SHP77 (cell line): ENCODE measurements around the gene RFC4.
A peak's percentile ranks its signal among the peaks of the same experiment; 100 is the strongest.
"Not testable (repeated sequence)": the region's sequence is repeated elsewhere in the genome, so short reads cannot be mapped to it uniquely, and the experiment has no call there.

ENCODE experiments used
- DNase-seq, 2 experiments: peaks; one replicate each; lab custom pipeline; 2025; lab: John Stamatoyannopoulos, UW

RFC4 gene, protein sequence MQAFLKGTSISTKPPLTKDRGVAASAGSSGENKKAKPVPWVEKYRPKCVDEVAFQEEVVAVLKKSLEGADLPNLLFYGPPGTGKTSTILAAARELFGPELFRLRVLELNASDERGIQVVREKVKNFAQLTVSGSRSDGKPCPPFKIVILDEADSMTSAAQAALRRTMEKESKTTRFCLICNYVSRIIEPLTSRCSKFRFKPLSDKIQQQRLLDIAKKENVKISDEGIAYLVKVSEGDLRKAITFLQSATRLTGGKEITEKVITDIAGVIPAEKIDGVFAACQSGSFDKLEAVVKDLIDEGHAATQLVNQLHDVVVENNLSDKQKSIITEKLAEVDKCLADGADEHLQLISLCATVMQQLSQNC

DNA sequence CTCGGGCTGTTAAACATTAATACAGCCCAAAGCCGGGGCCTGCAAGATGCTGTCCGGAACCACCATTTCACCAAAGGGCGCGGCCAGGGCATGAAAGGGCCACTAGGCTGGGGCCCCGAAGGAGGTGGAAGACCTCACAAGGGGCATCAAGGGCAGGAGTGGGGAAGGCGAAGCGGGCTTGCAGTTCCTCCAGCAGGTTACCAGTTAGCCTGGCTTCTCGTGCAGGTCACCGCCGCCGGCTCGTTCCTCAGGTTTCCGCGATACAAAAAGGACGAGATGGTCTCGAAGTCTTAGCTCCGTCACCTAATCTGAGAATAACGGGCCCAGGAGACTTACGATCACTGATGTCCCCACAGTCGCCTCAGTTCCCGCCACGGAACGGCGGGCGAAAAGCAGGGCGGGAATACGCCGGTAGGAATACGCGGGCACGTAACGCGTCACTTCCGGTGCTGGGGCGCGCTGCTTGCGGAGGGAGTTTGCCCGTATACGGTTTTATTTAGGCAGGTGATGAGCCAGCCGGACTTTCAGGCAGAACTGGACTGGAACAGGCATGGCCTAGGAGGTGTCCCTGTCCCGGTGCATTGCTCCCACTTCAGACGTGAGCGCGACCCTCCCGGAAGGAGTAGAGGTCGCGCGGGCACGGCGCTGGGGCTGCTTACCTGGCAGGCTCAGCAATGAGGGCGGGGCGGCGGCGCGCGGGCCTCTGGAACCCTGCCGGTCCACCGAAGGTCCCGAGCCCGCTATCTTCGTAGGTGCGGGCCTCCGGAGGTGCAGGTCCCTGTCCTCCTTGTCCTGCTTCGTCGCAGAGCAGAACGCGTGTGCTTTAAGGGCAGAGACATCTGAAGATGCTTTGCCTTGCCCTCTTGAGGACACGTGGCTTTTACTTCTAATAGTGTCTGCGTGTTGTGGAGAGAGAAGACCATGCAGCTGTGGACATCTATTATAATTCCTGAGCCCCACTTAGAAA lies at the start of gene RFC4:
Gene RFC4 (minus strand): TSS at position 394 of the 967 bp plus-strand sequence. CDS start 1,769 bp downstream, outside the sequence.
- peak; percentile 54 to 82 for DNase-seq

DNA sequence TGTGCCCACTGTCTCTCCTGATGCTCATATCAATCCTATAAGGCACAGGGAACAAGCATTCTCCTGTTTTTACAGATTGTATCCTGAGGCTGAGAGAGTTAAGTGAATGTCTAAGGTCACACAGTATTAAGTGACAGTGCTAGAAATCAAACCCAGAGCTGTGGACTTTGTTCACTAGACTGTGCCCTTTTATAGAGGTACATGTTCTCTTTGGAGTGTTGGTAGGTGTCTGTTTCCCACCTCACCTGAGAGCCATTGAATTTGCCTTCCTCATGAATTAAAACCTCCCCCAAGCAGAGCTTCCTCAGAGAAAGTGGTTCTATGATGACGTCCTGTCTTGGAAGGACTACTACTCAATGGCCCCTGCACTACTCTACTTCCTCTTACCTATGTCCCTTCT lies 48.7 kb upstream of the RFC4 start:
- no peak for DNase-seq

DNA sequence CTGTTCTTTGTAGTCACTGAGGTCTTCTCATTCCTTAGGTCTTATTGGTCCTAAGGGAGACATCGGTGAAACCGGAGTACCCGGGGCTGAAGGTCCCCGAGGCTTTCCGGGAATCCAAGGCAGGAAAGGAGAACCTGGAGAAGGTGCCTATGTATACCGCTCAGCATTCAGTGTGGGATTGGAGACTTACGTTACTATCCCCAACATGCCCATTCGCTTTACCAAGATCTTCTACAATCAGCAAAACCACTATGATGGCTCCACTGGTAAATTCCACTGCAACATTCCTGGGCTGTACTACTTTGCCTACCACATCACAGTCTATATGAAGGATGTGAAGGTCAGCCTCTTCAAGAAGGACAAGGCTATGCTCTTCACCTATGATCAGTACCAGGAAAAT lies 47.9 kb upstream of the RFC4 start:
- DNase-seq = no peak

DNA sequence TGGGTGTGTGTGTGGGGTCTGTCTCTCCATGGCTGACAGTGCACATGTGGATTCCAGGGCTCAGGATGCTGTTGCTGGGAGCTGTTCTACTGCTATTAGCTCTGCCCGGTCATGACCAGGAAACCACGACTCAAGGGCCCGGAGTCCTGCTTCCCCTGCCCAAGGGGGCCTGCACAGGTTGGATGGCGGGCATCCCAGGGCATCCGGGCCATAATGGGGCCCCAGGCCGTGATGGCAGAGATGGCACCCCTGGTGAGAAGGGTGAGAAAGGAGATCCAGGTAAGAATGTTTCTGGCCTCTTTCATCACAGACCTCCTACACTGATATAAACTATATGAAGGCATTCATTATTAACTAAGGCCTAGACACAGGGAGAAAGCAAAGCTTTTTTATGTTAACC lies 46.7 kb upstream of the RFC4 start:
- no peak for DNase-seq

DNA sequence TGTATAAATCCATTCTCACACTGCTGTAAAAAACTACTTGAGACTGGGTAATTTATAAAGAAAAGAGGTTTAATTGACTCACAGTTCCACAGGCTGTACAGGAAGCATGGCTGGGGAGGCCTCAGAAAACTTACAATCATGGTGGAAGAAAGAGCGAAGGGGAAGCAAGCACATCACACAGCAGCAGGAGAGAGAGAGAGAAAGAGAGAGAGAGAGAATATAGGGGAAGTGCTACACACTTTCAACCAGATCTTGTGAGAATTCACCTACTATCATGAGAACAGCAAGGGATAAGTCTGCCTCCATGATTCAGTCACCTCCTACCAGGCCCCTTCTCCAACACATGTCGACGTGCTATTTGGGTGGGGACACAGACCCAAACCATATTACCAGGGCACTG lies 45.6 kb upstream of the RFC4 start:
- DNase-seq = not testable (repeated sequence)

DNA sequence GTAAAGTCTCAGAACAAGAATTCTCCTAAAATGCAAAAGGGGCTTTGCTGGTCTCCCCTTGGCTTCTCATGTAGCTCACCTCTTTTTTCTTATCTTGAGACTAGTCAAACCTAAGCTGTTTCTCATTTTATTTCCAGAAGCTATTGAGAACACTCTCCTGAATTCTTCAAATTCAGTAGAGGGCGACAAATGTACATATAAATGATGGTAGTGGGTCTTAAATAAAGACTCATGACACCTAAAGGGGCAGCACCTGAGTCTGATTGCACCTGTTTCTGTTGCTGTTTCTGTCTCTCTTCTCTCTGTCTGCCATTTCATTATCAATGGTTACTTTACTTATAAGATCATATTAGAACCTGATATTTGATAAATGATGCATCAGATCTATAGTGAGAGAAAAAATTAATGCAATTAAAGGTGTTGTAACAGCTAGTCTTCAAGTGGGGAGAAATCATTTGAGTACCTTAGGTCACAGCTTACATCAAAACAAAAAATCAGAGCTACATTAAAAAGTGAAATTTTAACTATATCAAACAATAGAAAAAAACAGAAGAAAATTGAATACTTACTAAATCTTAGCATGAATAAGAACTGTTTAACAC lies 43.2 kb upstream of the RFC4 start:
- peak in 1 of 2 experiments; percentile 27 for DNase-seq

DNA sequence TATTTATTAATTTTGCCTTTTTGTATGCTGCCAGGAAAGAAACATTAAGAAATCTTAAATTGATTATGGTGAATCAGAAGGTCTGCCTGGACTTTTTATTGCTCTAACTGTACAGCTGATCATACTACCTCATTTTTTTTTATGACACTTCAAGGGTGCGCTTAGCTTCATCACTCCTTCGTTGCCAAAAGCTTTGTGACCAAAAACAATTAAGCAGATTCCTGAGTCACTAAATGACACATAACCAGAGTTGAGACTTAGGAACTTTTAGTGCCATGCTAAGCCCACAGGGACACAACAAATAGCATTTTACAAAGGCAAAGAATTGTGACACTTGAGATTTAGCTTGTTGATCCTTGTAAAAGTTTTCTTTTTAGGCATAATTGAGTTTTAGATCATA lies 41.2 kb upstream of the RFC4 start:
- no peak for DNase-seq

DNA sequence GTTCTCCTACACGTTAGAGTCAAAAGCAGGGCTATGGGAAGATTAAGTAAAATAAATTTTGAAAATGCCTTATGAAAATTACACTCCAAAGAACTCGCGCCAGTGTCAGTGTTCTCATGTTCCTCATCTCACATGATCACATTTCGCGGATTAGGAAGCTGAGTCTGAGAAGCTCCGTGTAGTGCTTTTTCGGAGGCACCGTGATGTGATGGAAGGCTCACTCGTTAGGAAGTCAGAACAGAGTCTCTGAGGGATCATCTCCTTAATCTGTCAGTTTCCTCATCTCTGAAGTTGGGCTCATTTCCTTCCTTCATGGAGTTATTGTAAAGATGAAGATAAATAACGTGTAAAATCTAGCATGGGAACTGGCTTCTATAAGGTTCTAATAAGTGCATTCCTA lies 39.5 kb upstream of the RFC4 start:
- no peak for DNase-seq

DNA sequence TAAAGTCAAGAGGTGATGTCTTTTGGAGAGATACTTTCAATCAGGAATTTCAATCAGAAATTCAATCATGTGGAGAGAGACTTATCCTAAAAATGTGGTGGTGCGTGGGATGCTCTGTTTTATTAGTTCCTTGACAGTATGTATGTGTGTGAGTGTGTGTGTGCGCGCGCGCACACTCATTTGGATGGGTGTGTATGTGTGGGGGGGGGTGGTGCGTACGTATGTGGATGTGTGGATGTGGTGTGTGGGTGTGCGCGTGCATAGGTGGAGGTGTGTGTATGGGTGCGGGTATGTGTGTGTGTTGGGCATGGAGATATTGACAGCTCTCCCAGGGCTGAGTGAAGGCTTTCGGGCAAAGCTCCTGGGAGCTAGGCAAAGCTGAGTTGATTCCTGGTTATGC lies 38.6 kb upstream of the RFC4 start:
- no peak for DNase-seq

DNA sequence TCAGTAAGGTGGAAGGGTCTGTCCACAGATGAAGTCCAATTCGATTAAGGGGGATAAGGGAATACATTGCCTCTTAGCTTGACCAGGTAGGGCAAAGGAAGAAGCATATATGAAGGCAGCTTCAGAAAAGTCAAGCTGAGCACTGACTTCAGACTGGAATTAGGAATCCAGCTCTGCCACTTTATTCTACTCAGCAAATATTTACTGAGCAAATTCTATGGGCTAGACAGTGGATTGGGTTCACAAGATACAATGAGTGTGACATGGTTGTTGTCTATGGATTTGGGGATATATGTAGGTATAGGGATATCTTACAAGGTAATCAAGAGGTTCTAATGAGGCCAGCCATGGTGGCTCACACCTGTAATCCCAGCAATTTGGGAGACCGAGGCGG lies 36.8 kb upstream of the RFC4 start:
- DNase-seq = no peak

DNA sequence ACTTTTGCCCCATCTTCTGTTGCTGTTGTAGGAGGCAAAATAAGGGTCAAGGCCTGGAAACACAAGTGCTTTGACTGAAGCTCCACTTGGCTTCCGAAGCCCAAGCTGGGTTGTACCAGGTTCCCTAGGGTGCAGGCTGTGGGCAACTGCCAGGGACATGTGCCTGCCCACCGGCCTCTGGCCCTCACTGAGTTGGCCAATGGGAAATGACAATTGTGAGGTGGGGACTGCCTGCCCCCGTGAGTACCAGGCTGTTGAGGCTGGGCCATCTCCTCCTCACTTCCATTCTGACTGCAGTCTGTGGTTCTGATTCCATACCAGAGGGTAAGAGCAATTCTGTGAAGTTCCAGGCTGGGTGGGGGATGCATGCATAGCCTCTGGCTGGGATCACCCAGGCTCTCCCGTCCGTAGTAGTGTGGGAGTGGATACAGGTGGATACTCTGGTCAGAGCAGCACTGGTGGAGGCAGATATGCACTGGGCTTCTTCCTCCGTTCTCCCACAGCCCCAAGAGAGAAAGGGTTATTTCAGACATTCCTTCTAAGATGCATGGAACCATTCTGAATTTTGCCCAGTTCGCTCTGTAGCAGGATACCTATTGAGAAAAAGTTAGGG lies 36.2 kb upstream of the RFC4 start, which contains the start of gene ADIPOQ:
Gene ADIPOQ (plus strand): TSS at position 285 of the 613 bp plus-strand sequence. CDS start 10,349 bp downstream, outside the sequence.
- DNase-seq = no peak

DNA sequence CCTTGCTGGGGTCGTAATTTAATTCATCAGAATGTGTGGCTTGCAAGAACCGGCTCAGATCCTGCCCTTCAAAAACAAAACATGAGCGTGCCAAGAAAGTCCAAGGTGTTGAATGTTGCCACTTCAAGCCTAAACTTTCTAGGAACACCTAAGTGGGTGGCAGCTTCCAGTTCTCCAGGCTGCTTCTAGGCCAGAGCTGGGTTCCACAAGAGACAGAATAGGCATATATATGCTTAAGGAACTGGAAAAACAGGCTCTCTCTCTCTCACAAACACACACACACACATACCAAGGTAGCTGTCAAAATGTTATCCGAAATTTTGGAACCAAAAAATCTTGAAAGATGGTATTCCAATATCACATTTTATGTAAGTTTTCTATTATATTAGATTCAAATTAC lies 35.3 kb upstream of the RFC4 start:
- DNase-seq = no peak

DNA sequence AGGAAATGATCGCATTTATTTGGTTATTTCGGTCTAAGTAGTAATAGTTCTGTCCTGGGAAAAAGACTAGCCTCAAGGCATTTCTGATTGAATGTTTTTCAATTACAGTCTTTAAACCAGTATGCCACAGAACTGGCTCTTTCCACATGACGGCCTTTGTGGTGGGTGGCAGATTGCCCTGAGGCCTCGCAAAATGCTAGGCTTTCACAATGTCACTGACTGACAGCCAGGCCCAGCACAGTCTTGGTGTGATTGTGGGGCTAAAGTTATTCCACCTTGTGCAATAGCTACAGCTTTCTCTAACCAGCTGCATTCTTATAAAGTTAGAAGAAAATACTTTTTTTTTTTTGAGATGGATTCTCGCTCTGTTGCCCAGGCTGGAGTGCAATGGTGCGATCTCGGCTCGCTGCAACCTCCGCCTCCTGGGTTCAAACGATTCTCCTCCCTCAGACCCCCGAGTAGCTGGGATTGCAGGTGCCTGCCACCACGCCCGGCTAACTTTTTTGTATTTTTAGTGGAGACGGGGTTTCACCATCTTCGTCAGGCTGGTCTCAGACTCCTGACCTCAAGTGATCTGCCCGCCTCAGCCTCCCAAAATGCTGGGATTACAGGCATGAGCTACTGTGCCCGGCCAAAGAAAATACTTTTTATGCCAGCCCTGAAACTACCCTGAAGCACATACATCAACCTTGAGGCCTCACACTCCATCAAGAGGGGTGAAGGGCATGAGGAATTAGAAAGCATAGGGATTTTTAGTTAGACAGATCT lies 33.8 kb upstream of the RFC4 start:
- no peak for DNase-seq

DNA sequence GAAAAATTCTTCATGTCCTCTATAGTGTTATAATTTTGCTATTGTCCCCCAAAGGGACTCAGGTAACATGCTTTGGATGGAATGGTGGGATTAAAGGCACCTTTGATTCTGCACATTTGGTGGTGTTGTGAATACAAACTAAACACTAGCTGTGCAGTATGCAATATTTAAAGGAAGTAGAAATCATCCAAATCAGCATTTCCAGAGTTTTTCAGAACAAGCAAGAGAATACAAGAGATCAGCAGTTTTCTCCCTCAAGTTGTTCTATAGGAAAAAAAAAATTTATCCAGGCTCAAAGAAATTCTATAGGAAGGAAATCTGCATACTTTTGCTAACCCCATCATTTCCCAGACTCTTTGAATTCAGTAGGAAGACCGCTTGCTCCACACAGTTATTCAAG lies 26.0 kb upstream of the RFC4 start:
- DNase-seq = no peak

DNA sequence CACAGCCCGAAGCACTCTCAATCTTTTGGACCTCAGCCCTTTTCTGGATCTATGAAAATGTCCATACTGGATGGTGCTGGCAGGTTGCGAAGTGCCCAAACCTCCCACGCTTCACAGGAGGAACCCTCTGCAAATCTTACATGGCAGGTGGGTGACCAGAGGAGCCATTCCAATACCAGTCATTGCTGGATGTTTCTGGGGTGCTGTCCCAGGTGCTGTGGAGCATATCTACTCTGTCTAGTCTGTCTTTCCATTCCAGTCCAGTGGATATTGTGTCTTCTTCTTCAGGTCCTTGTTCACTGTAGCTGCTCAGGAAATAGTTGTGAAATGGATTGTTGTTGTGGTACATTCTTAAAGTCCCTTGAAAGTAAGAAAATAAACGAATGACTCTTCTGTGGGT lies 25.5 kb upstream of the RFC4 start:
- no peak for DNase-seq

DNA sequence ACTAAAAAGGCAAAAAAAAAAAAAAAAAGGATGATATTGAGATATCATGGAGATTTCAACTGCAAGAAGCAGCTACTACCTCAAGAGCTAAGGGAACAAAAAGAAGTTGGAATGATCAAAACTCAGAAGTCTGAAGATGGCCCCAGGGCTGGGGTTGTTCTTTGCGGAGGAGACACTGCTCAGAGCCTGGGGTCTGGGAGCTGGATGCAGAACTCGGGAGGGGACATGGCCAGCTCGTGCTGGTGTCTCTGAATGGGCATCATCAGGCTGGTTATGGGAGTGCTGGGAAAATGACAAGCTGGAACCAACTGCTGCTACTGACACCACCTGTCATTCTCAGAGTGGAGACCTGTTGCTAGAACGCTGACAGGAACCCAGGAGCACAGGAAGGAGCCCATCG lies 22.1 kb upstream of the RFC4 start:
- no peak for DNase-seq

DNA sequence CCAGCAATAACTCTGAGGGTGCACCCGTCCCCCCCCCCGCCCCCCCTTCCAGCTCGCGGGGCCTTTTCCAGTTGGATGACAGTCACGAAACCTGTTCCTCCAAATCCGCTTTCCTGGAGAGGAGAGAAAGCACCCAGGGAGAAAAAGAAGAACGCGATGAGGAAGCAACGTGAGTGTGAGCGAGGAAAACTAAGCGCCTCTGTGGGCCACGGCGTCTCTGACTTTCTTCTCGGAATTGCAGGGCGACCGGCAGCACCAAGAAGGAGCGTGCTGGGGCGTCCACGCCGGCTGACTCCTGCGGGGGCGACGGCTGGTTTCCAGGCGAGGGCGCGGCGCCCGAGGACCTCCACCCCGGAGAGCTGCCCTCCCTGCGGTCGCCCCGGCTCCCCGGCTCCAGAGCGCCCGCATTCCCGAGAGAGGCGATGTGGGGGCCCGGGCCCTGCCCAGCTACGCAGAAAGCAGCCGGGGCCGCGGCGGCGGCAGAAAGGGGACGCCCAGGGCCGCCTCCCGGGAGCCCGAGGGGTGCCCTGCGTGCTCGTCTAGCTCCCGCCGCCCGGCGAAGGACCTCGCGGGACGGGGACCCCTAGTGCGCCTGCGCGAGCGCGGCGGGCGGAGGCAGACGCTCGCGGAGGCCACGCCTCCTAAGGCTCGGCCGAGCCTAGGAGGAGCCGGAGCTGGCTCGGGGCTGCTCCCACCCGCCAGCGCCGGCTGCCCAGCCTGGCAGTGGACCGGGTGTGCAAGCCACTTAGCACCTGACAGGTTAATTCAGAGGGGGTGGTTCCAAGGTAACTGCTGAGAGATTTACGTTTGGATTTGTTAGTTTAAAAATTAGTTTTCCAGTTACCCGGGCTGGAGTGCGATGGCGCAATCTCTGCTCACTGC lies 20.9 kb upstream of the RFC4 start:
- DNase-seq = peak; percentile 41 to 79

DNA sequence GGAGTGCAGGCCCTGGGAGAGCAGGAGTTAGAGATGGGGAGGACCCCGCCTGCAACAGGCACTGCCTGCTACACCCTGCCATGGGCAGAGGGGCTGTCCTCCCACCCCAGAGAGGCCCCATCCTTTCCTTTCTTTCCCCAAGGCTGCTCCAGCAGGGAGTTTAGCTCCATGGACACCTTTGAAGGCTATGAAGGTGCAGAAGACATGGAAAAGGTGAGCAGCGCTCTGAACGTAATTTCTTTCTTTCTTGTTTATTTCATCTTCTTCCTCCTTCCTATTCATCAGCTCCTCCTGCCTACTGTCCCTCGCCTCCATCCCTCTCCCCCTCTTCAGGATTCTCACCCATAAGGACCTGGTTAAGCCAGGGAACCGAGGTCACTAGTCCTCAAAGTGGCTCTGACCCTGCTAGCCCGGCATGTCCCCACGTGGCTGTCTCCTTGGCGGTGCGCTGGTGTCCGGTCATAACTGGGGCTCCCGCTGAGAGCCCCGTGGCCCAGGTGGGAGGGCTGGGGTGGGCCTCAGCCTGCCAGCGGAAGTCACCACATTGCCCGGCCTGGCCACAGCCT lies 20.2 kb upstream of the RFC4 start:
- DNase-seq = no peak

DNA sequence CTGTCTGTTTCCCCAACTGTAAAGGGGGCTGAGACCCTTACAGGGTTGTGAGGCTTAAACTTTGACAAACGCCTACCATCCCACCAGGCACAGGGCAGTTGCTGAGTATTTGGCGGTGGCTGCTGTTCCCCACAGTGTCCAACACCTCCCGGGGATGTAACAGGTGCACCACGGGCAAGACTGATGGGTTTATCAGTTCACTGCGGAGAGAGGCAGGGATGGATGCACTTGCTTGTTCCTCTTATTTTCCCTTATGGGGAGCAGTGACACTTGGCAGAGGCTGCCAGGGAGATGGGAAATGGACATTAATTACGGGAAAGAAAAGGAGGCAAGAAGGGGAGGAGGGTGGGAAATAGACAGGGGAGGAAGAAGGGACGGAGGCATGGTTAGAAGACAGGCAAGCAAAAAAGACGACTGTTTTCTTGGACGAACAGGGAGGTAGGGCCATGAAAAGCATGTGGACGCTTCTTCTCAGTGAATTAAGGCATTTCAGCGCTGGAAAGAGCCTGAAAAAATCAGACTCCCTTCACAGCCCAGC lies 19.7 kb upstream of the RFC4 start:
- DNase-seq = no peak
